ENCODE data around the gene TMEM125.
A peak's percentile ranks its signal among the peaks of the same experiment; 100 is the strongest.

Gene TMEM125

DNA sequence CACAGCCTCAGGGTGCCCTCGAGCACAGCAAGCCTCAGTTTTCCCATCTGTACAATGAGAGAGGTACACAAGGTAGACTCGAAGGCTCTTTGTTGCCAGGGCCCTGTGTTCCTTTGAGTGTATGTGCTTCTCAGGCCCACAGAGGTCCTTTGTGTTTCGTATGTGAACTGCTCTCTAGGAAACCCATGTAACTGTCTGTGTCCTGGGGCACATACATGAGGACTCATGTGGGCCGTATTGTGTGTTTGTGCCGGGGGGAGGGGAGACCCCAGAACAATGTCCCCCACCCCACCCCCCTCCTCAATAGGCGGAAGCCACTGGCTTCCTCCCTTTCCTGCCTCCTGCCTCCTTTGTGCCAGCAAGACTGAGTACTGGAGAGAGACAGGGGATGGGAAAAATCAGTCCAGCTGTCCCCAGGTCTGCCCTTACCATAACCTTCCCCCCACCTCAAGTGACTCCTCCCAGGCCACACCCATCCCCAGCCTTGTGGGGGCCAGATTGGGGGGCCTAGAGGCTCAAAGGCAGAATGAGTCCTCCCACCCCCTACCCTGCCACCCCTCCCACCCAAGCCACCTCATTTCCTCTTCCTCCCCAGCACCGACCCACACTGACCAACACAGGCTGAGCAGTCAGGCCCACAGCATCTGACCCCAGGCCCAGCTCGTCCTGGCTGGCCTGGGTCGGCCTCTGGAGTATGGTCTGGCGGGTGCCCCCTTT lies 30.8 kb downstream of the TMEM125 start, which contains the start of gene TIE1:
TIE1 (plus strand) TSS at position 605 of the 717 bp plus-strand sequence; CDS start at position 695, 90 bp downstream.
- H3K4me1 Mint-ChIP-seq: peaks cover 4 to 7% of the 10 kb centered on the region in 2 donors
- no peak within 1 kb of the TSS for H3K27ac Mint-ChIP-seq
- no peak for ATAC-seq (replicated peaks)
- H3K9me3 Mint-ChIP-seq: no peaks in the 10 kb centered on the region
- no peak for DNase-seq
- H3K36me3 Mint-ChIP-seq: no peaks in the 10 kb centered on the region
- H3K27me3 Mint-ChIP-seq: peaks cover 5 to 16% of the 10 kb centered on the region in 2 donors
- H3K4me3 Mint-ChIP-seq: no peak within 1 kb of the TSS

DNA sequence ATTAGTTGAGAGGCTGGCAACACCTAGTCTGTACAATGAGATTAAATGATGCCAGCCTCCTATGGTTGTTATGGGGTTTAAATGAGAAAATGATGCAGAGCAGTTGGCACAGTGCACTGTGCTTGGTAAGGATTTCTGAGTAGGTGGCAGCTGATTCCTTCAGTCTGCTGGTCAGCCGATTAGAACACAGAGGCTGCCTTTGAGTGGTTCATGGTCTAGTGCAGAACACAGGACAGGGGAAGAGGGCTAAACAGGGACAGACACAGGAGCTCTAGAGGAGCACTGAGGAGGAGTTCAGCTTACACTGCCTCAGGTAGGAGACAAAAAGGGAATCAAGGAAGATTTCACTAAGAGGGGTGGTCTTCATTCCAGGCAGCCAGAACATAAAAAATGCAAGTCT lies 32.4 kb downstream of the TMEM125 start:
- no peaks in the 10 kb centered on the region for H3K9me3 Mint-ChIP-seq
- peaks cover 0 to 5% of the 10 kb centered on the region in 2 donors for H3K4me1 Mint-ChIP-seq
- peaks cover 5 to 24% of the 10 kb centered on the region in 2 donors for H3K27me3 Mint-ChIP-seq
- DNase-seq (no peak), ATAC-seq (replicated peaks) (no peak)
- H3K27ac Mint-ChIP-seq: no peak overlapping the region
- H3K4me3 Mint-ChIP-seq: no peak overlapping the region
- H3K36me3 Mint-ChIP-seq: no peaks in the 10 kb centered on the region

DNA sequence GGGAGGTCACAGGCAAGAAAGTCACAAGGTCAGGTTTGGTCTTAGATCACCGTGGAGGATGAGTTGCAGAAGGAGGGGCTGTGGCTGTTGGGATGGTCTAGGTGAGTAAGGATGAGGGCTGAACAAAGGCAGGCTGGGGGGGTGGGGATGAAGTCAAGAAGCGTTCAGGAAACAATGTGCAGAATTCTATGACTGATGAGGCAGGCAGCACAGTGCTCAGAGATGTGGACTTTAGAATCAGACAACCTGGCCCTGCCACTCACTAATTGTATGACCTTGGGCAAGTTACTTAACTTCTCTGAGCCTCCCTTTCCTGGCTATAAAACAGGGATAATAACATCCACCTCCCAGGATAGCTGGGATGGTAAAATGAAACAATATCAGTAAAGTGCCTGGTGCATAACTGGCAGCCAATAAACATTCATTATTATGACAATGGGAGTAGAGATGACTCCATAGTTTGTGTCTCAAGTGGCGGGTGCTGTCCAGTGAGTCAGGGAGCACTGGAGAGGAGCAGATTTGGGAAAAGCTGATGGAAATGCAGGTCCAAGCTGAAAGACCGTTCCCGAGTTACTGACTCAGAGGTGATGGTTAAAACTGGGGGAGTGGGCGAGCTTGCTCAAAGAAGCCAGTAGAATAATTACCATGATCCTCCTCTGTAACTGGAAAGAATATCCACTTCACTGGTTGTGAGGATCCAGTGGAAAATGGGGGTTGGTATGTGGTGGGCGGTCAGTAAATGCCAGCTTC lies 33.1 kb downstream of the TMEM125 start:
- Mint-ChIP-seq H3K27me3 (peaks cover 5 to 24% of the 10 kb centered on the region in 2 donors), H3K4me3 (no peak overlapping the region), H3K4me1 (peaks cover 0 to 5% of the 10 kb centered on the region in 2 donors), H3K9me3 (no peaks in the 10 kb centered on the region), H3K27ac (no peak overlapping the region), H3K36me3 (no peaks in the 10 kb centered on the region)
- no peak for DNase-seq
- ATAC-seq (replicated peaks): no peak

DNA sequence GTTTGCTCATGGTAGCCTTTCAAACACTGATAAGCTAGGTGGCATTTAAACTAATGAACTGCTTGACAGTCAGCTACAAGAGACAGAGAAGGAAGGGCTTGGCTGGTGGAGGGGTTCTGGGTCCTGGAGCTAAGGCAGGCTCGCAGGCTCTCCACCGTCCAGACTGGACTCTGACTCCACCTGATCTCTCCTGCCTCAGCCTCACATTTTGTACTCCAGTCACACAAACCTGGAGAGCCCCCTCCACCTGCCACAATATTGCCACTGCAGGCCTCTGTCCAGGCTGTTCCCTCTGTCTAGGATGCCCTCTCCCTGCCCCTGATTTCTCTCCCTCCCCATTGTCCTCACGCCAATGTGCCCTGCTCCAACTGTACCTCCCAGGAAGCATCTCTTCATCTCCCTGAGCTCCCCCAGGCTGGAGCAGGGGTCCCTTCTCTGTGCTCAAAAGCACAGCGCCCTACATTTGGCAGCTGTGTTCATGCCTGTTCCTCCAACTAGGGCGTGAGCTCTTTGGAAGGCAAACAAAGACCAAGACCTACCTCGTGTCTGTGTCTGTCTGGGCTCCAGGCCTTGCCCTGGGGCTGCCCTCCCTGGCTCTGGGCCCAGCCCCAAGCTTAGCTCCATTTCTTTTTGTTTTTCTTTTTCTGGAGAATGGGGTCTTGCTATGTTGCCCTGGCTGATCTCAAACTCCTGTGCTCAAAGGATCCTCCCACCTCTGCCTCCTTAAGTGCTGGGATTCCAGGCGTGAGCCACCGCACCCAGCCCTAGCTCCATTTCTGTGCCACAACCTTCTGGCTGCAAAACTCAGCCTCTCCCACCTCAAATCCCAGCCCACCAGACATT lies 33.9 kb downstream of the TMEM125 start:
- Mint-ChIP-seq H3K27me3 (peaks cover 5 to 21% of the 10 kb centered on the region in 2 donors), H3K4me1 (peaks cover 0 to 5% of the 10 kb centered on the region in 2 donors), H3K9me3 (no peaks in the 10 kb centered on the region), H3K27ac (peak overlapping the region; percentile 9), H3K4me3 (no peak overlapping the region), H3K36me3 (no peaks in the 10 kb centered on the region)
- ATAC-seq (replicated peaks): no peak
- DNase-seq: no peak

DNA sequence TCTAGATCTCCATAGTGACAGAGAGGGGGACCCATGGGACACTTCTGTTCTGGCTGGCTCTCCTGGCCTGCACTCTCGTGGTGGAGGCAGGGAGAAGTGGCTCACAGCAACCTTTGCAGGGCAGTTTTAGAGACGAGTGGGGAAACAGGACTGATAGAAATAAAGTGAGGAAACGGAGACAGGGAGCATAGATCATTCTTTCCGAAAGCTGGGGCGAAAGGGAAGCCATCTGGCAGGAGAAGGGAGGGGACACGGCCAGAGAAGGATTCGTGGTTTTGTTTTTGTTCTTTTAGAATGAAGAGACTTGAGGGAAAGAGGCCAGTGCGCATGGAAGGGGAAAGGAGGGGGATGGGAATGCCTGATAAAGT lies 34.5 kb downstream of the TMEM125 start:
- ATAC-seq (replicated peaks) (no peak), DNase-seq (no peak)
- Mint-ChIP-seq H3K4me1 (peaks cover 0 to 5% of the 10 kb centered on the region in 2 donors), H3K27me3 (peaks cover 5 to 21% of the 10 kb centered on the region in 2 donors), H3K27ac (no peak overlapping the region), H3K36me3 (no peaks in the 10 kb centered on the region), H3K4me3 (no peak overlapping the region), H3K9me3 (no peaks in the 10 kb centered on the region)

DNA sequence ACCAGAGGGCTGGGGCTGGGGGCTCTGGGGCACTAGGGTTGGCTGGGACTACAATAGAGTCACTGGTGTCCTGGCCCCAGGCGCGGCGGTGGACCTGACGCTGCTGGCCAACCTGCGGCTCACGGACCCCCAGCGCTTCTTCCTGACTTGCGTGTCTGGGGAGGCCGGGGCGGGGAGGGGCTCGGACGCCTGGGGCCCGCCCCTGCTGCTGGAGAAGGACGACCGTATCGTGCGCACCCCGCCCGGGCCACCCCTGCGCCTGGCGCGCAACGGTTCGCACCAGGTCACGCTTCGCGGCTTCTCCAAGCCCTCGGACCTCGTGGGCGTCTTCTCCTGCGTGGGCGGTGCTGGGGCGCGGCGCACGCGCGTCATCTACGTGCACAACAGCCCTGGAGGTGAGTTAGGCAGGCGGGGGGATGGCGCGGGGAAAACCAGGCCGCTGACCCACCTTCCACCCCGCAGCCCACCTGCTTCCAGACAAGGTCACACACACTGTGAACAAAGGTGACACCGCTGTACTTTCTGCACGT lies 35.1 kb downstream of the TMEM125 start:
- no peak for ATAC-seq (replicated peaks)
- Mint-ChIP-seq H3K27ac (no peak overlapping the region), H3K27me3 (peaks cover 5 to 21% of the 10 kb centered on the region in 2 donors), H3K4me3 (no peak overlapping the region), H3K36me3 (no peaks in the 10 kb centered on the region), H3K9me3 (no peaks in the 10 kb centered on the region), H3K4me1 (peaks cover 0 to 5% of the 10 kb centered on the region in 2 donors)
- DNase-seq: no peak

DNA sequence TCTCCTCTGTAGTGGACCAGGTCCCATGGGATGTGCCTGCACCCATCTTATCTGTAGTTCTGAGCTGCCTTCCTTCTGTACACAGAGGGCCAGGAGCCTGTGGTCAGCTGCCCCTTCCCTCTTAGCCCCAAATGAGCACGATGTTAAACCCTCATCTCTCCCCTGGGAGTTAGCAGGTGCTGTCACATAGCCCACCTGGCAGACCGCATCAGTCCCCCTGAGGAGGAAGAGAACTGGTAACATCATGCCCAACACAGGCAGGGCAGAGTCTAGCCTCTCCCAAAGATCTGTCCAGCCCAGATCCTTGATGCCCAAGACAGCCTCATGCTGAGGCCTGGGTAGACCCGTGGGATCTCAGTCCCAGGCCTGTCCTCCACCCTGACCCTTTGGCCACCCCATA lies 35.7 kb downstream of the TMEM125 start:
- ATAC-seq (replicated peaks) (no peak), DNase-seq (no peak)
- H3K27me3 Mint-ChIP-seq: peaks cover 5 to 21% of the 10 kb centered on the region in 2 donors
- peak overlapping the region; percentile 22 for H3K27ac Mint-ChIP-seq
- H3K9me3 Mint-ChIP-seq: no peaks in the 10 kb centered on the region
- H3K36me3 Mint-ChIP-seq: no peaks in the 10 kb centered on the region
- peaks cover 0 to 5% of the 10 kb centered on the region in 2 donors for H3K4me1 Mint-ChIP-seq
- no peak overlapping the region for H3K4me3 Mint-ChIP-seq

DNA sequence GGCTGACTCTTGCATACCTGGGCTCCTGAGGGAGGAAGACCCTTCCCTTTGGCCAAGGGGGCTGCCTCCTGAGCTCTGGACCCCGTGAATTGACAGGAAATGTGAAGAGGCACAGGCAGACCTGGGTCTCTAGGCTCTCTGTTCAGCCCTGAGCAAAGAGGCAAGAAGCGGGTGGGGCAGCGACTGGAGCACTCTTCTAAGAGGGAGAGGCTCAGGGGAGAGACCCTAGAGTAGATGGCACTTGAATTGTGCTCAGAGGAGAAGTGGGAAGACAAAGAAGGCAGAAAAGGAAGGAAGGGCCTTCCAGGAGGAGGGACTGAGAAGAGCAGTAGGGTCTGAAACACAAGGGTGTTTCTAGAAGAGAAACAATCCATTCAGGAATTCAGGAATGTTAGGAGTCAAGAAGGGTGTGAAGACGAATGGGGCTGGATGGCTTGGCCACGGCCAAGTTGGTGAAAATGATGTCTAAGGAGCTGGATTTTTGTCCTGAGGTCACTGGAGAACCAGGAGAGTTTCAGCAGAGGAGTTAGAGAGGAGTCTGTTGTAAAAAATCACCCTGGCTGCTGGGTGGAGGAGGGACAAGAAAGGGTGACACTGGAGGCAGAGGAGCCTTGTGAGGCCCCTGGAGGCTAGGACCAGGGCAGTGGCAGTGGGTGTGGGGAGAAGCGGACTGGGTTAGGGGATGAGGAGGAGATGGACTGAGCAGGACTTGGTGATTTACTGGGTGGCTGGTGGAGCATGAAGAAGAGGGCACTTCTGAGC lies 36.3 kb downstream of the TMEM125 start:
- DNase-seq: no peak
- Mint-ChIP-seq H3K27me3 (peaks cover 5 to 19% of the 10 kb centered on the region in 2 donors), H3K4me3 (no peak overlapping the region), H3K36me3 (no peaks in the 10 kb centered on the region), H3K9me3 (no peaks in the 10 kb centered on the region), H3K27ac (peak overlapping the region; percentile 22), H3K4me1 (peaks cover 0 to 3% of the 10 kb centered on the region in 2 donors)
- ATAC-seq (replicated peaks): no peak

DNA sequence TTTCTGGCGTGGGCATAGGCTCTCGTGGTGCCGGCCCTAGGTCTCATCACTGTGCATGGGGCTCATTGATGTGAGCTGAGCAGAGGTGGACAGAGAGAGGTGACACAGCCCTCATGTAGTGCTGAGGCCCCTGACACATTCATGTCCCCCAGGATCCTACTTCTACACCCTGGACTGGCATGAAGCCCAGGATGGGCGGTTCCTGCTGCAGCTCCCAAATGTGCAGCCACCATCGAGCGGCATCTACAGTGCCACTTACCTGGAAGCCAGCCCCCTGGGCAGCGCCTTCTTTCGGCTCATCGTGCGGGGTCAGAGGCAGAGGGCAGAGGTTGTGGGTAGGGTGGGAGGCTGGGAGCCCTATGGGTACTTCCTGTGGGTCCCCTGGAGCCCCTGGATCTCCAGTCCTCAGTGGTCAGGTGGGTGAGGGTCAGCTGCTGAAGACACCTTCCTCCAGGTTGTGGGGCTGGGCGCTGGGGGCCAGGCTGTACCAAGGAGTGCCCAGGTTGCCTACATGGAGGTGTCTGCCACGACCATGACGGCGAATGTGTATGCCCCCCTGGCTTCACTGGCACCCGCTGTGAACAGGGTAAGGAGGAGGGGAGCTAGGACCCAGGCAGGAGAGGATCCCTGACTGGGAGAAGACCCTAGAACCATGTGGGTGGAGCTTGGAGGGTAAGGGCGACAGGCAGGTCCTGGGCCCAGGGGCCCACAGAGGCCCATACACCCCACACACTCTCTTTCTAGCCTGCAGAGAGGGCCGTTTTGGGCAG lies 37.1 kb downstream of the TMEM125 start:
- Mint-ChIP-seq H3K27me3 (peaks cover 5 to 19% of the 10 kb centered on the region in 2 donors), H3K9me3 (no peaks in the 10 kb centered on the region), H3K36me3 (no peaks in the 10 kb centered on the region), H3K27ac (peak overlapping the region; percentile 6), H3K4me3 (no peak overlapping the region), H3K4me1 (peaks cover 0 to 3% of the 10 kb centered on the region in 2 donors)
- ATAC-seq (replicated peaks): no peak
- DNase-seq: no peak

DNA sequence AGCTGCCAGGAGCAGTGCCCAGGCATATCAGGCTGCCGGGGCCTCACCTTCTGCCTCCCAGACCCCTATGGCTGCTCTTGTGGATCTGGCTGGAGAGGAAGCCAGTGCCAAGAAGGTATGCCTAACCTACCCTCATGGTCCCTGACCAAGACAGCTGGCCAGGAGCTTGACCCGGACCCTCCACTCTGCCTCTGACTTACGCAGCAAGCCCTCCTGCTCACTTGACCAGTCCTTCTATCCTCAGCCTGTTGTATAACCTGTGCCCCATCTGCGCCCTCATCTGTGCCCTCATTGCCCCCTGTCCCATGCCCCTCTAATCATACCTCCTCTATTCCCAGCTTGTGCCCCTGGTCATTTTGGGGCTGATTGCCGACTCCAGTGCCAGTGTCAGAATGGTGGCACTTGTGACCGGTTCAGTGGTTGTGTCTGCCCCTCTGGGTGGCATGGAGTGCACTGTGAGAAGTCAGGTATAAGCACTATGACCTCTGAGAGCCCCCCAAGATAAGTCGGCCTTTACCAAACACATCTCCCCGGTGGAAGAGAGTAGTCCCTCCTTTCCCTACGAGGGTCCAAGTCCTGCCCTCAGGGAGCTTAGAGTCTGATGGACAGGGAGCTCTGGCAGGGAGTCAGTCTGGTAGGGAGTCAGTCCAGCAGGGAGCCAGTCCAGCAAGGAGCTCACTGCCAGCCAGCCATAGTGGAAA lies 37.8 kb downstream of the TMEM125 start:
- Mint-ChIP-seq H3K4me3 (no peak overlapping the region), H3K9me3 (no peaks in the 10 kb centered on the region), H3K27me3 (peaks cover 5 to 13% of the 10 kb centered on the region in 2 donors), H3K4me1 (peaks cover 0 to 3% of the 10 kb centered on the region in 2 donors), H3K27ac (peak overlapping the region; percentile 20), H3K36me3 (no peaks in the 10 kb centered on the region)
- DNase-seq (no peak), ATAC-seq (replicated peaks) (no peak)

DNA sequence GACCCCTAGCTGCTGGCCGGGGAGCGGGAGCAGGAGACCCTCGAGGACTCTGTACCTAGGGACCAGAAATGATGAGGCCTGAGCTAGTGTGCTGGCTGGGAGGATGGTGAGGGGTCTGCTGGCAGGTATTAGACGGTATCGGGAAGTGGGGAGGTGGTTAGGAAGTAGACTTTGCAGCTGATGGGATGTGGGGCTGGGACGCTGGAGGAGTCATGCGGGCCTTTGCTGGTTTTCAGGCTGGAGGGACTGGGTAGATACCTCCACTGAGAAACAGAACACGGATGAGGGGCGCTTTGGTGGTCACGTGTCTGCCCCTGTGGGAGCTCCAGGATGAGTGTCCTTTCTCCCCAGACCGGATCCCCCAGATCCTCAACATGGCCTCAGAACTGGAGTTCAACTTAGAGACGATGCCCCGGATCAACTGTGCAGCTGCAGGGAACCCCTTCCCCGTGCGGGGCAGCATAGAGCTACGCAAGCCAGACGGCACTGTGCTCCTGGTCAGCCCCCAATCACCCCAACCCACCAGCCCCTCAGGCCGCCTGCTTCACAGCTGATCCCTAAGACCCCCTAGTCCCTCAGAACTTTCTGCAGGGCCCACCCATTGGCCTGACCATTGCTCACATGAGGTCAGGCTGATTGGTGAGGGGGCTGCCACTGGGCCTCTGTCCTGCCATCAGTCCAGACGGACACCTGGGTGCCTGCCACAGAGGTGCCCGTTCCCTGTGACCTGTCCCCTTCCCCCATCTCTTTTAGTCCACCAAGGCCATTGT lies 39.0 kb downstream of the TMEM125 start:
- no peak for DNase-seq
- Mint-ChIP-seq H3K36me3 (no peaks in the 10 kb centered on the region), H3K9me3 (no peaks in the 10 kb centered on the region), H3K27me3 (peaks cover 5 to 13% of the 10 kb centered on the region in 2 donors), H3K4me1 (peaks cover 0 to 3% of the 10 kb centered on the region in 2 donors), H3K4me3 (no peak overlapping the region), H3K27ac (no peak overlapping the region)
- ATAC-seq (replicated peaks): no peak

DNA sequence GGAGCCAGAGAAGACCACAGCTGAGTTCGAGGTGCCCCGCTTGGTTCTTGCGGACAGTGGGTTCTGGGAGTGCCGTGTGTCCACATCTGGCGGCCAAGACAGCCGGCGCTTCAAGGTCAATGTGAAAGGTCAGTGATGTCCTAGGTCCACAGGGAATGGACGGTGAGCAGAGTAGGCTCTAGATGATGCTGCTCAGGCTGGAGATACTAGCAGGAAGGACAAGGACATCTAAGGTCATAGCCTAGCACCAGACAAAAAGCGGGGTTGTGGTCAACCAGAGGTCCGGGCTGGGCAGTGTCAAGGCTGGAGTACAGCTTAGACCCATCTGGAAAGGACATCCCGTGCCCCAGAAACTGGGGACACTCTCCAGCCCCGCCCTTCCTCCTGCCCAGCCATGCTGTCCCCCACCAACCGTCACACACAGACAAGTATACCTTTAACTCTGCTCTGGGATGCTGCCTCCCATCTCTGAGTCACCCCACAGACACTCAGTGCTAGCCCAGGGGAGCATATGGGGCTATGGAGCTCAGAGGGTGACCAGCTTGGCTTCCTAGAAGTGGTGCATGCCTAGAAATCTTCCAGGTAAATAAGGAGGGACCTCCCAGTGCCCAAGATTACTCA lies 39.7 kb downstream of the TMEM125 start:
- no peaks in the 10 kb centered on the region for H3K36me3 Mint-ChIP-seq
- ATAC-seq (replicated peaks): no peak
- no peak overlapping the region for H3K27ac Mint-ChIP-seq
- peaks cover under 1 to 8% of the 10 kb centered on the region in 2 donors for H3K27me3 Mint-ChIP-seq
- H3K4me3 Mint-ChIP-seq: no peak overlapping the region
- H3K4me1 Mint-ChIP-seq: no peaks in the 10 kb centered on the region
- no peaks in the 10 kb centered on the region for H3K9me3 Mint-ChIP-seq
- DNase-seq: no peak
